Measurements from ENCODE around the gene ARNT2.

Gene ARNT2

GRCh38 chr15:80573606-80574005 lies 169.4 kb downstream of the ARNT2 start:
- Histone ChIP-seq H2AK5ac (ENCODE audit: low read length, severe bottlenecking) (no peak overlapping the region), H3K14ac (ENCODE audit: low read length in 2 of 2) (no peak overlapping the region), H3K18ac (ENCODE audit: low read depth in 1 of 2, low read length in 2 of 2) (no peak overlapping the region), H3K9ac (ENCODE audit: low read length) (no peak overlapping the region), H2BK15ac (ENCODE audit: low read depth, poor library complexity, severe bottlenecking) (no peak overlapping the region), H2AFZ (ENCODE audit: low read depth, low read length) (no peak overlapping the region), H3K9me3 (ENCODE audit: control insufficient read depth, low read length) (no peaks in the 10 kb centered on the region), H3K79me1 (replicated peaks; ENCODE audit: low read length, poor library complexity, severe bottlenecking) (no peaks in the 10 kb centered on the region), H3K4me1 (ENCODE audit: control insufficient read depth, insufficient read depth, low read depth, low read length) (peaks cover 7% of the 10 kb centered on the region), H2BK5ac (ENCODE audit: low read depth, low read length, poor library complexity, severe bottlenecking) (no peak overlapping the region), H3K4ac (ENCODE audit: low read depth in 1 of 2, low read length in 2 of 2) (no peak overlapping the region), H4K91ac (ENCODE audit: low read length) (no peak overlapping the region), H3K27ac (ENCODE audit: low read length, poor library complexity, severe bottlenecking) (no peak overlapping the region), H3K4me3 (ENCODE audit: insufficient read depth in 1 of 2, low read depth in 1 of 2, low read length in 2 of 2) (no peak overlapping the region), H3K36me3 (ENCODE audit: control insufficient read depth in 1 of 2, insufficient read depth in 2 of 2, low read depth in 1 of 2, low read length in 2 of 2) (peaks cover 44 to 60% of the 10 kb centered on the region in 2 experiments), H2BK120ac (ENCODE audit: low read depth, low read length) (no peak overlapping the region), H3K4me2 (ENCODE audit: low read length, poor library complexity, severe bottlenecking) (no peak overlapping the region), H3K27me3 (ENCODE audit: control insufficient read depth in 1 of 2, insufficient read depth in 1 of 2, low read length in 2 of 2) (no peaks in the 10 kb centered on the region), H2BK12ac (ENCODE audit: low read length in 2 of 2) (no peak overlapping the region), H4K8ac (ENCODE audit: low read length) (no peak overlapping the region), H3K23ac (ENCODE audit: low read length in 2 of 2) (no peak overlapping the region)
- WGBS, result 91% methylated on average over 4 of the region's 4 CpGs
- no peak for DNase-seq

- 91% methylated on average over 5 of the region's 6 CpGs for WGBS
- Histone ChIP-seq H3K4ac (ENCODE audit: low read depth in 1 of 2, low read length in 2 of 2) (no peak overlapping the region), H2BK12ac (ENCODE audit: low read length in 2 of 2) (no peak overlapping the region), H3K27ac (ENCODE audit: low read length, poor library complexity, severe bottlenecking) (no peak overlapping the region), H3K18ac (ENCODE audit: low read depth in 1 of 2, low read length in 2 of 2) (no peak overlapping the region), H2BK120ac (ENCODE audit: low read depth, low read length) (no peak overlapping the region), H3K4me3 (ENCODE audit: insufficient read depth in 1 of 2, low read depth in 1 of 2, low read length in 2 of 2) (no peak overlapping the region), H2AFZ (ENCODE audit: low read depth, low read length) (no peak overlapping the region), H3K14ac (ENCODE audit: low read length in 2 of 2) (no peak overlapping the region), H3K79me1 (replicated peaks; ENCODE audit: low read length, poor library complexity, severe bottlenecking) (no peaks in the 10 kb centered on the region), H3K9ac (ENCODE audit: low read length) (no peak overlapping the region), H4K91ac (ENCODE audit: low read length) (no peak overlapping the region), H3K27me3 (ENCODE audit: control insufficient read depth in 1 of 2, insufficient read depth in 1 of 2, low read length in 2 of 2) (no peaks in the 10 kb centered on the region), H3K23ac (ENCODE audit: low read length in 2 of 2) (no peak overlapping the region), H3K4me1 (ENCODE audit: control insufficient read depth, insufficient read depth, low read depth, low read length) (peaks cover 5% of the 10 kb centered on the region), H3K36me3 (ENCODE audit: control insufficient read depth in 1 of 2, insufficient read depth in 2 of 2, low read depth in 1 of 2, low read length in 2 of 2) (peaks cover 44 to 60% of the 10 kb centered on the region in 2 experiments), H2AK5ac (ENCODE audit: low read length, severe bottlenecking) (no peak overlapping the region), H3K4me2 (ENCODE audit: low read length, poor library complexity, severe bottlenecking) (no peak overlapping the region), H2BK5ac (ENCODE audit: low read depth, low read length, poor library complexity, severe bottlenecking) (no peak overlapping the region), H2BK15ac (ENCODE audit: low read depth, poor library complexity, severe bottlenecking) (no peak overlapping the region), H4K8ac (ENCODE audit: low read length) (no peak overlapping the region), H3K9me3 (ENCODE audit: control insufficient read depth, low read length) (no peaks in the 10 kb centered on the region)
- DNase-seq, result no peak
Observed at GRCh38 chr15:80574590-80574989, 170.4 kb downstream of the ARNT2 start.

DNA sequence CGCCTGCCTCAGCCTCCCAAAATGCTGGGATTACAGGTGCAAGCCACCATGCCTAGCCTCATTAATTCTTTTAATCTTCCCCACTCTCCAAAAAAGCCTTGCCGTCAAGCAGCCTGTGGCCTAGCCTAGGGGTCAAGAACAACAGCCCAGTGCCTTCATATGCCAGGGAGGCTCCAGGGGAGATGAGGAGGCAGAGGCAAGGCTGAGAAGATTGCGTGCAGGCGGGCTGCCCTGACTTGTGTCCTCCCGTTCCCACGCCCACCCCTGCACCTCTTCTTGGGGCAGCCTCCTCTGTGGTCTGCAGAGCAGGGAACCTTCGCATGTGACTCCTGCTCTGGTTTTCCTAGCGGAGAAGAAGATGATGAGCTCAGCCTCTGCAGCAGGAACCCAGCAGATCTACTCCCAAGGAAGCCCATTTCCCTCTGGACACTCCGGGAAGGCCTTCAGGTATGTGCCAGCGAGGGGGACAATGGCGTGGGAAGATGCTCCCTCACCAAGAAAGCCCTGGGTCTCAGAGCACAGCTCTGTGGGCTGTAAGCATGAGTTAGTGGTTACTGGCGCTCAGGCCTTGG lies 172.4 kb downstream of the ARNT2 start:
- Histone ChIP-seq H3K79me1 (replicated peaks; ENCODE audit: low read length, poor library complexity, severe bottlenecking) (no peaks in the 10 kb centered on the region), H3K4me1 (ENCODE audit: control insufficient read depth, insufficient read depth, low read depth, low read length) (peaks cover 11% of the 10 kb centered on the region), H3K4me2 (ENCODE audit: low read length, poor library complexity, severe bottlenecking) (no peak overlapping the region), H3K27me3 (ENCODE audit: control insufficient read depth in 1 of 2, insufficient read depth in 1 of 2, low read length in 2 of 2) (no peaks in the 10 kb centered on the region), H2BK5ac (ENCODE audit: low read depth, low read length, poor library complexity, severe bottlenecking) (no peak overlapping the region), H3K14ac (ENCODE audit: low read length in 2 of 2) (no peak overlapping the region), H2AFZ (ENCODE audit: low read depth, low read length) (no peak overlapping the region), H4K8ac (ENCODE audit: low read length) (no peak overlapping the region), H4K91ac (ENCODE audit: low read length) (no peak overlapping the region), H2BK15ac (ENCODE audit: low read depth, poor library complexity, severe bottlenecking) (no peak overlapping the region), H2AK5ac (ENCODE audit: low read length, severe bottlenecking) (no peak overlapping the region), H3K9me3 (ENCODE audit: control insufficient read depth, low read length) (no peaks in the 10 kb centered on the region), H3K9ac (ENCODE audit: low read length) (no peak overlapping the region), H3K36me3 (ENCODE audit: control insufficient read depth in 1 of 2, insufficient read depth in 2 of 2, low read depth in 1 of 2, low read length in 2 of 2) (peaks cover 50 to 70% of the 10 kb centered on the region in 2 experiments), H3K23ac (ENCODE audit: low read length in 2 of 2) (no peak overlapping the region), H3K4me3 (ENCODE audit: insufficient read depth in 1 of 2, low read depth in 1 of 2, low read length in 2 of 2) (no peak overlapping the region), H3K18ac (ENCODE audit: low read depth in 1 of 2, low read length in 2 of 2) (no peak overlapping the region), H3K27ac (ENCODE audit: low read length, poor library complexity, severe bottlenecking) (no peak overlapping the region), H2BK120ac (ENCODE audit: low read depth, low read length) (no peak overlapping the region), H3K4ac (ENCODE audit: low read depth in 1 of 2, low read length in 2 of 2) (no peak overlapping the region), H2BK12ac (ENCODE audit: low read length in 2 of 2) (no peak overlapping the region)
- no peak for DNase-seq
- WGBS, result 97% methylated on average over 11 of the region's 12 CpGs

DNA sequence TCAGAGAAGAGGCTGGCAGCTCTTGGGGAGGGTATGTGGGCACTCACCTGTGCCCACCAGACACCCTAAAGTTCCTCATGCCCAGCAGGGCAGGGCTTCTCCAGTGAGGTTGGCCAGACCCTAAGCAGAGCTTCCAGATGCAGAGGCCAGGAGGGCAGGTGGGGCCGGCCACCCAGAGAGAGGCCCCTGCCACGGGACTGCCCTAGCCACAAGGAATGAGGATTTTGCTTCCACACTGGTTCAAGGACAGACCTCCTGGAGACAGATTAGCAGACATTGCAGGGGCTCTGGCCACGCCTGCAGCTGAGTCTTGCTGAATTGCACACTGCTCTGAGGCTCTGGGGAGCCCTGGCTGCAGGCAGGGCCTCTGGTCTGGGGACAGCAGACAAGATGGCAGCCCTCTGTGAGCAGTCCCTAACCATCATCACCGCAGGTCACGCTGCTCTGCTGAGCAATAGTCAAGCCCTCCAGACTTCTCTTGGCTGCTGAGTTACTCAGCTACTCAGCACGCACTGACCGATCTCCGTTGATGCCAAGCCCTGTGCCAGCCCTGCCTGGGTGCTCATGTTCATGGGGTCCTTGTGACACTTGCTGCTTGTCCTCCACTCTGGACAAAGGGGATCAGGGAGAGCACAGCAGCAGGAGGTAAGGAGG lies 173.5 kb downstream of the ARNT2 start:
- Histone ChIP-seq H3K36me3 (ENCODE audit: control insufficient read depth in 1 of 2, insufficient read depth in 2 of 2, low read depth in 1 of 2, low read length in 2 of 2) (peaks cover 58 to 68% of the 10 kb centered on the region in 2 experiments), H3K14ac (ENCODE audit: low read length in 2 of 2) (peak overlapping the region in 1 of 2 experiments; percentile 76), H3K9me3 (ENCODE audit: control insufficient read depth, low read length) (no peaks in the 10 kb centered on the region), H3K9ac (ENCODE audit: low read length) (no peak overlapping the region), H3K23ac (ENCODE audit: low read length in 2 of 2) (no peak overlapping the region), H2BK15ac (ENCODE audit: low read depth, poor library complexity, severe bottlenecking) (no peak overlapping the region), H2BK5ac (ENCODE audit: low read depth, low read length, poor library complexity, severe bottlenecking) (no peak overlapping the region), H2BK12ac (ENCODE audit: low read length in 2 of 2) (no peak overlapping the region), H3K27me3 (ENCODE audit: control insufficient read depth in 1 of 2, insufficient read depth in 1 of 2, low read length in 2 of 2) (no peaks in the 10 kb centered on the region), H3K18ac (ENCODE audit: low read depth in 1 of 2, low read length in 2 of 2) (no peak overlapping the region), H3K4me1 (ENCODE audit: control insufficient read depth, insufficient read depth, low read depth, low read length) (peaks cover 13% of the 10 kb centered on the region), H3K4me2 (ENCODE audit: low read length, poor library complexity, severe bottlenecking) (no peak overlapping the region), H2AFZ (ENCODE audit: low read depth, low read length) (no peak overlapping the region), H4K91ac (ENCODE audit: low read length) (no peak overlapping the region), H3K4ac (ENCODE audit: low read depth in 1 of 2, low read length in 2 of 2) (no peak overlapping the region), H3K4me3 (ENCODE audit: insufficient read depth in 1 of 2, low read depth in 1 of 2, low read length in 2 of 2) (no peak overlapping the region), H3K27ac (ENCODE audit: low read length, poor library complexity, severe bottlenecking) (no peak overlapping the region), H2AK5ac (ENCODE audit: low read length, severe bottlenecking) (no peak overlapping the region), H2BK120ac (ENCODE audit: low read depth, low read length) (no peak overlapping the region), H3K79me1 (replicated peaks; ENCODE audit: low read length, poor library complexity, severe bottlenecking) (no peaks in the 10 kb centered on the region), H4K8ac (ENCODE audit: low read length) (no peak overlapping the region)
- DNase-seq, result no peak
- 94% methylated on average over 8 of the region's 8 CpGs for WGBS

Measured in mesenchymal stem cell (in vitro differentiated cells and primary cell).